ENCODE data around the gene COG5.

COG5 gene

GRCh38 chr7:107168233-107169119 is 395.2 kb downstream of the COG5 start, which contains the start of gene HBP1:
HBP1 (plus strand) TSS chr7:107169003; CDS start chr7:107179894, 10,891 bp downstream.
- DNase-seq (ENCODE audit: low read depth in 1 of 2, low spot score in 1 of 2) = peak; percentile 98 to 100
- Histone ChIP-seq H3K4me3 (replicated peaks; ENCODE audit: insufficient read depth, low read length) (peak within 1 kb of the TSS; percentile 97), H3K27me3 (ENCODE audit: insufficient read depth, poor library complexity, severe bottlenecking) (no peaks in the 10 kb centered on the region), H3K27ac (replicated peaks) (peak within 1 kb of the TSS; percentile 93)
- TF ChIP-seq, protein P1, sequence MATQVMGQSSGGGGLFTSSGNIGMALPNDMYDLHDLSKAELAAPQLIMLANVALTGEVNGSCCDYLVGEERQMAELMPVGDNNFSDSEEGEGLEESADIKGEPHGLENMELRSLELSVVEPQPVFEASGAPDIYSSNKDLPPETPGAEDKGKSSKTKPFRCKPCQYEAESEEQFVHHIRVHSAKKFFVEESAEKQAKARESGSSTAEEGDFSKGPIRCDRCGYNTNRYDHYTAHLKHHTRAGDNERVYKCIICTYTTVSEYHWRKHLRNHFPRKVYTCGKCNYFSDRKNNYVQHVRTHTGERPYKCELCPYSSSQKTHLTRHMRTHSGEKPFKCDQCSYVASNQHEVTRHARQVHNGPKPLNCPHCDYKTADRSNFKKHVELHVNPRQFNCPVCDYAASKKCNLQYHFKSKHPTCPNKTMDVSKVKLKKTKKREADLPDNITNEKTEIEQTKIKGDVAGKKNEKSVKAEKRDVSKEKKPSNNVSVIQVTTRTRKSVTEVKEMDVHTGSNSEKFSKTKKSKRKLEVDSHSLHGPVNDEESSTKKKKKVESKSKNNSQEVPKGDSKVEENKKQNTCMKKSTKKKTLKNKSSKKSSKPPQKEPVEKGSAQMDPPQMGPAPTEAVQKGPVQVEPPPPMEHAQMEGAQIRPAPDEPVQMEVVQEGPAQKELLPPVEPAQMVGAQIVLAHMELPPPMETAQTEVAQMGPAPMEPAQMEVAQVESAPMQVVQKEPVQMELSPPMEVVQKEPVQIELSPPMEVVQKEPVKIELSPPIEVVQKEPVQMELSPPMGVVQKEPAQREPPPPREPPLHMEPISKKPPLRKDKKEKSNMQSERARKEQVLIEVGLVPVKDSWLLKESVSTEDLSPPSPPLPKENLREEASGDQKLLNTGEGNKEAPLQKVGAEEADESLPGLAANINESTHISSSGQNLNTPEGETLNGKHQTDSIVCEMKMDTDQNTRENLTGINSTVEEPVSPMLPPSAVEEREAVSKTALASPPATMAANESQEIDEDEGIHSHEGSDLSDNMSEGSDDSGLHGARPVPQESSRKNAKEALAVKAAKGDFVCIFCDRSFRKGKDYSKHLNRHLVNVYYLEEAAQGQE (IDR thresholded peaks at IDR 0.05; ENCODE audit: insufficient replicate concordance, low read depth) = no peak
- peak; percentile 45; the same call in 1 of the 2 replicates for TF ChIP-seq POLR2AphosphoS5 (IDR thresholded peaks at IDR 0.05; ENCODE audit: low read depth)
- TF ChIP-seq, protein P2, sequence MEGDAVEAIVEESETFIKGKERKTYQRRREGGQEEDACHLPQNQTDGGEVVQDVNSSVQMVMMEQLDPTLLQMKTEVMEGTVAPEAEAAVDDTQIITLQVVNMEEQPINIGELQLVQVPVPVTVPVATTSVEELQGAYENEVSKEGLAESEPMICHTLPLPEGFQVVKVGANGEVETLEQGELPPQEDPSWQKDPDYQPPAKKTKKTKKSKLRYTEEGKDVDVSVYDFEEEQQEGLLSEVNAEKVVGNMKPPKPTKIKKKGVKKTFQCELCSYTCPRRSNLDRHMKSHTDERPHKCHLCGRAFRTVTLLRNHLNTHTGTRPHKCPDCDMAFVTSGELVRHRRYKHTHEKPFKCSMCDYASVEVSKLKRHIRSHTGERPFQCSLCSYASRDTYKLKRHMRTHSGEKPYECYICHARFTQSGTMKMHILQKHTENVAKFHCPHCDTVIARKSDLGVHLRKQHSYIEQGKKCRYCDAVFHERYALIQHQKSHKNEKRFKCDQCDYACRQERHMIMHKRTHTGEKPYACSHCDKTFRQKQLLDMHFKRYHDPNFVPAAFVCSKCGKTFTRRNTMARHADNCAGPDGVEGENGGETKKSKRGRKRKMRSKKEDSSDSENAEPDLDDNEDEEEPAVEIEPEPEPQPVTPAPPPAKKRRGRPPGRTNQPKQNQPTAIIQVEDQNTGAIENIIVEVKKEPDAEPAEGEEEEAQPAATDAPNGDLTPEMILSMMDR (IDR thresholded peaks at IDR 0.05; ENCODE audit: insufficient read depth, low read length) = no peak
- peak; percentile 61 for TF ChIP-seq GABPA (IDR thresholded peaks at IDR 0.05; ENCODE audit: low read depth)
- no peak for TF ChIP-seq SPI1 (IDR thresholded peaks at IDR 0.05; ENCODE audit: borderline replicate concordance, low read depth)

DNA sequence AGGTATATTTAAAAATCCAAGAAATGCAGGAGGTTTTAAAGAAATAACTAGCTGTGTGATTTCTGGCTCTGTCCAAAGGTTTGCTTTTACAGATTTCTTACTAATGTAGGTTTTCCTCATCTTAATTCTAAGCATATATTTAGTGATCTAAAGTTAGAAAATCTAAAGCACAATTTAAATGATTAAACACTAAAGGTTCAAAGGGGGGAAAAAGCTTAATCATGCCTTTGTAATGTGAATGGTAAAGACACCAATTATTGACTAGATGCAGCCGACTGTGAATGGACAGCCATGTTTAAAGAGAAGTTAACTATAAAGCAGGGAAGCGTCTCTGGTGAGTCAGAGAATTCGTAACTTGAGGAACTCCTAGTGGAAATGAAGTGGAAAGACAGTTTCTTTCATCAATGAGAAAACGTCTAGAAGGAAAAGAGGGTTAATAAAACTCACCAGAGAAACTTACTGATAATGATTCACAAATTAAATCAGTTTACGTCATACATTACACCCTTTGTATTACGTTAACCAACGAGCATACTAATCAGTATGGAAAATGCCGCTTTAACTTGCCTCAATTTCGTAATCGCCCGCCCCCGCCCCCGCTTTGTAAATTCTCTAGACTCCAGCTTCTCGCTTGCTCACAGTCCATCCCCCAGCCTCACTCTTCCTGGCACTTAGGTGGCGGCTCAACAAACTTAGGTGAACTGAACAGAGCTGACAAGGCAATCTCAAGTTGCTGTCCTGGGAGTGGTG is 396.1 kb downstream of the COG5 start:
- peak; percentile 52 to 62 for DNase-seq (ENCODE audit: low read depth in 1 of 2, low spot score in 1 of 2)
- TF ChIP-seq, protein P1 (IDR thresholded peaks at IDR 0.05; ENCODE audit: insufficient replicate concordance, low read depth) = no peak
- peak; percentile 29; the same call in 1 of the 2 replicates for TF ChIP-seq SPI1 (IDR thresholded peaks at IDR 0.05; ENCODE audit: borderline replicate concordance, low read depth)
- Histone ChIP-seq H3K27ac (replicated peaks) (peak overlapping the region; percentile 55), H3K27me3 (ENCODE audit: insufficient read depth, poor library complexity, severe bottlenecking) (no peaks in the 10 kb centered on the region), H3K4me3 (replicated peaks; ENCODE audit: insufficient read depth, low read length) (peak overlapping the region; percentile 73)

GRCh38 chr7:107166736-107167426 is 396.8 kb downstream of the COG5 start:
- DNase-seq (ENCODE audit: low read depth in 1 of 2, low spot score in 1 of 2) = no peak
- Histone ChIP-seq H3K4me3 (replicated peaks; ENCODE audit: insufficient read depth, low read length) (peak overlapping the region; percentile 73), H3K27ac (replicated peaks) (peak overlapping the region; percentile 55), H3K27me3 (ENCODE audit: insufficient read depth, poor library complexity, severe bottlenecking) (no peaks in the 10 kb centered on the region)
- TF ChIP-seq GABPA (IDR thresholded peaks at IDR 0.05; ENCODE audit: low read depth) = no peak
- no peak for TF ChIP-seq POLR2AphosphoS5 (IDR thresholded peaks at IDR 0.05; ENCODE audit: low read depth)
- TF ChIP-seq SPI1 (IDR thresholded peaks at IDR 0.05; ENCODE audit: borderline replicate concordance, low read depth) = no peak
- TF ChIP-seq, protein P1 (IDR thresholded peaks at IDR 0.05; ENCODE audit: insufficient replicate concordance, low read depth) = no peak
- TF ChIP-seq, protein P2 (IDR thresholded peaks at IDR 0.05; ENCODE audit: insufficient read depth, low read length) = no peak
